LoVo (cell line): ENCODE data around the gene INSIG1.

ENCODE experiments used
- DNase-seq: peaks from one replicate; pipeline ENCODE4 v3.0.0-alpha.2; 2016; ENCODE audit warnings: low spot score

INSIG1 gene

GRCh38 chr7:155349601-155350331, 52.1 kb downstream of the INSIG1 start:
- DNase-seq, result no peak

GRCh38 chr7:155351120-155351870, 53.6 kb downstream of the INSIG1 start:
- no peak for DNase-seq

DNA sequence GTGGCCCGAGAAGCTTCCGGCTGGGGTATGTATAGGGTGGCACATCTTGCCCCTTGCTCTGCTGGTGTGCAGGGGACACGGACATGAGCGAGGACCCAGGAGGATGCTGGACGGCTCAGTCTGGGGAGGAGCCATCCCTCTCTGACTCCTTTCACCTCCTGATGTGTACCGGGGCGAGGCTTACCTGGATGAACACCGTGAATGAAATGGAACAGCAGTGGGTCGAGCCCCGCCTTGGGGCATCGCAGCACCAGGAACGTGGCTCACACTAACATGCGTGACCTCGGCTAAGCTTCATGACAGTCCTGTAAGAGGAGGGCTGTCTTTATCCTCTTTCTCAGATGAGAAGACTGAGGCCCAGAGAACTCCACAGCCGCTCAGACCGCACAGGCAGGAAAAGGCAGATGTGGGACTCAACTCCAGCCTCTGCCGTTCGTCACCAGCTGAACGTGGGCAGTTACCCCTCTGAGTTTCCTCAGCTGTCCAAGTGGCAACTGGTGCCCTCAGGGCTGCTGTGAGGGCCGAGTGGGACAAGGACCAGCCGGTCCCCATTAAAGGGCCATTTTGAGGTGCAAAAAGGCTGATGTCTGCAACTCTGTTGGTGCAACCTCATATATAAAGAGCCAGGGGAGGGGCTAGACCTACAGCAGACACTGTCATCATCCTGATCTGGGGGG, 54.5 kb downstream of the INSIG1 start:
- no peak for DNase-seq

GRCh38 chr7:155352753-155353115, 55.1 kb downstream of the INSIG1 start:
- DNase-seq, result no peak

DNA sequence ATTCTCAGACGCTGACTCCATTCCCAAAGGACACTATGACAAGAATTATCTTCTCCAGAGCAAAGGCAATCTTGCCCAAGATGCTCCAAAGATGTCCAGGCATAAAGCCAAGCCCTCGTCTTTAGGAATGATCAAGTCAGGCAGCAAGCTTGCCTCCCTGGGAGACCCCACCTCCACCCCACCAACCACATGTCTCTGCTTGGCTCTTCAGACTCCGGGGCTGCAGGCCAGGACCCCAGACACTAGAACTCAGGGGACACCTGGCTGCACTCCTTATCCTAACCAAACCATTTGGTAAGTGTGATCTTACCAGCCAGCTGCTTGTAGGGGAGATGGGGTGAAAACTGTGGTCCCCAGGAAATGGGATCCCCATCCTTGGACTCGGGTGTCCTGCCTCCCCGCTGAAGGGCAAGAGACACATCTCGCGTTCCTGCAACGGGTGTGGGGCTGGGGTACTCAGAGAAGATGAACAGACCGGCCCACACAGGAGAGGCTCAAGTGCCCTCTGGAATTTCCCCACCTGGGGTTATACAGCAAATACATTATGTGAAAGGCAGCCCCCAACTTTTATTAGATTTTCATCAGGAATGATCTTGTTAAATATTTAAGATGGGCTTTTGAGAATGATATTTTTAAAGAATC, 55.7 kb downstream of the INSIG1 start:
- no peak for DNase-seq

DNA sequence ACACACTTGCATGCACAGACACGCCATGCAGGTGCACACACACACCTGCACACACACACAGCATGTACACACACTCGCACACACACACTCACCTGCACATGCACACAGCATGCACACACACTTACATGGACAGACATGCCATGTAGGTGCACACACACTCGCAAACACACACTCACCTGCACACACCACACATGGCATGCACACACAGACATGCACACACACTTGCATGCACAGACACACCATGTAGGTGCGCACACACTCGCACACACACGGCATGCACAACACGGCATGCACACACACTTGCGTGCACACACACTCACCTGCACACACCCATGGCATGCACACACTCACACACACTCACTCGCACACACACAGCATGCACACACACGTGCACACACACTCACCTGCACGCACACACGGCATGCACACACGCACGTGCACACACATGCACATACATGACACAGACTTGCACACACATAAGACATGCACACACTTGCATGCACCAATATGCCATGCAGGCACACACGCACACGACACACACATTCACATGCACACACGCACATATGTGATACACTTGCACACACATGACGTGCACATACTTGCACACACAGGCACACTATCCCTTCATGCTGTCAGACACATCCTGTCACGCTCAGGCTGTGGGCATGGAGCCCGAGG, 56.8 kb downstream of the INSIG1 start:
- no peak for DNase-seq

DNA sequence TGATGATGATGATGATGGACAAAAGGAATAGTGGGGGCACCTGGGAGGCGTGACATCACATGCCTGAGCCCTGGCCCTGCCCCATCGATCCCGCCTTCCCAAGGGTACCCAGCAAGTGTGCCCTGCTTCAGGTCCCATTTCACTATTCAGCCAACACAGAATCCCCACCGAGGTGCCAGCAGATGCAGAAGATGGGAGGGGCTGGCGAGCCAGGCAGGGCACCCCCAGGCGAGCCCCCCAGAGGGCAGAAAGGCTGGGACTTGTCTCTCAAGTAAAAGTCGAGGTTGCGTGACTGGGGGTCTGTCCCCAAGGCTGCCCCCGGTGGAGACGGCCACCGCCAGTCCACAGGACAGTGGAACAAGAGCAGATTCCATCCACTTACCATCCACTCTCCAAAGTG, 57.5 kb downstream of the INSIG1 start:
- no peak for DNase-seq

DNA sequence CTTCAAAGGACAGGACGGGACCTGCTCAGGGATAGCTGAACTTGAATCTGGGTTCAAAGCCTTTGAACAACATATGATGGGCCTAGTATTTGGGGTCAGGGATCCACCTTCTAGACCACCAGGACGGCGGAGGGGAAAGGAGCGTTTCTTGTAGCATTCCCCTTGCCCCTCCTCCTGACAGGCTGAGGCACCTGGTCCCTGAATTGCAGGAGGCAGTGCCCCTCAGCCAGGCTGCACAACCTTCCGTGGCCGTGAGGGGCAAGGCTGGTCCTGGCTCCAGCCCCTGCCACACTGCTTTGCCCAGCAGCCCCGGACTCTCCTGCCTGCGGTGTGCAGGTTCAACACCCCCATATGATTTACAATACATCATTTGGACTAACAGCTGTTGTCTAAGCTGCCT, 58.1 kb downstream of the INSIG1 start:
- no peak for DNase-seq

DNA sequence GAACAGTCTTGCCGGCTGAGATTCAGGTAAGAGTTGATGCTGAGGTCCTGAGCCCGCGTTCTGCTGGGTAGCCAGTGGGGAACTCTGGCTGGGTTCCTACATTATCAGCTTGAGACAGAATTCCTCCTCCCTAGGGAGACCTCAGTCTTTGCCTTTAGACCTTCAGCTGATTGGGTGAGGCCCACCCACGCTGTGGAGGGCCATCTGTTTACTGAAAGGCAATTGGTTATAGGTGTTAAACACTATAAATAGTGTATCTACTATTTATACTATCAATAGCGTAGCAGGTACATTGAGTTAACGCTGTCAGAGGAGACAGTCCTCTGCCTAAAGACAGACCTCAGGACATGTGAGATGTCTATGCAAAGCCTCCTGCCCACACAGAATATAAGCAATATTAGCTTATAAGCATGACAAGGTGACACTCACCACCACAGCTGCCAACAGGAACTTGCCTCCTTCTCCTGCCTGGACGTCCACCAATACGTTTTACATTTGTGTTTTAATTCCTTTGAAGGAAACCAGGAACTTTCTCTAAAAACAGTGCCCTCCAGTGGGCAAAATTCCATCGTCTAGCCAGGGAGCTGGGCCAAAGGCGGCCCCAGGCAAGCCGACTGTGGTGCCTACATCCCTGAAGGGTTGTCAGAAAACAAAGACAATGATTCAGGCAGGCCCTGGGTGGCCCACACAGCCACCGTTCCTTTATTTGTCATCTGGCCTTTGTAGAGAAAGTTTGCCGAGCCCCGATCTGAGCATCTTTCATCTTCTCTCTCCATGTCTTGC, 58.8 kb downstream of the INSIG1 start:
- DNase-seq, result no peak

DNA sequence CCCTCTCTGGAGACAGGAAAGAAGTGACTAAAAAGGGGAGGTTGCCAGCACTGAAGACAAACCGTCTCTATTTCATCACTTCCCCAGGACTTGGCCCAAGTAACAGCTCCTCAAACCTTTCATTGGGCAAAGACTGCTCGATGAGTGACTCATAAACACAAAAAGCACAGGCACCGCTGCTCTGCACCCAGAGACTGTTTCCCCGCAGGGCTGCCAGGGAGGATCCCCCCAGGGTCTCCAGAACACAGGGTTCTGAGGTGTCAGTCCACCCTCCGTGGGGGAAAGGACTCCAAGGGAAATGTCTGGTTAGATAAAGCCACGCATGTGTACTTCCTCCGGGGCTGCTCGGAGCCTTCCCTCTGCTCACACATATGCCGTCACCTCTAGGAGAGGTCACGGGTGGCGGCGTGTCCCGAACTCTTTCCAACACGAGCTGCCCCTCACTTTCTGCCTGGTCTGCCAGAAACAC, 59.9 kb downstream of the INSIG1 start:
- DNase-seq, result no peak

GRCh38 chr7:155358066-155358947, 60.6 kb downstream of the INSIG1 start:
- DNase-seq, result no peak

GRCh38 chr7:155358948-155359712, 61.5 kb downstream of the INSIG1 start:
- no peak for DNase-seq
